ENCODE data around the gene OPN4.

OPN4 gene

GRCh38 chr10:86655596-86655995 is 1.2 kb downstream of the OPN4 start:
- H3K4me1 ChIP-seq (ENCODE audit: low read length): no peaks in the 10 kb centered on the region
- no peaks in the 10 kb centered on the region for H3K9me3 ChIP-seq (replicated peaks; ENCODE audit: insufficient read depth, low read length)
- no peaks in the 10 kb centered on the region for H3K36me3 ChIP-seq (replicated peaks; ENCODE audit: insufficient read depth, low read length)
- no peak overlapping the region for H3K27ac ChIP-seq (ENCODE audit: low read length)
- no peak overlapping the region for H3K9ac ChIP-seq (ENCODE audit: low read length)
- no peaks in the 10 kb centered on the region for H3K9me2 ChIP-seq (replicated peaks; ENCODE audit: insufficient read depth, low read length)
- peaks cover 36% of the 10 kb centered on the region for H3K27me3 ChIP-seq (replicated peaks; ENCODE audit: insufficient read depth, low read length)
- no peak overlapping the region for H3K4me3 ChIP-seq (ENCODE audit: low read length)
- no peaks in the 10 kb centered on the region for H3F3A ChIP-seq (ENCODE audit: insufficient read depth, low read length)
- no peak for TF ChIP-seq EZH2phosphoT487 (IDR thresholded peaks at IDR 0.05; ENCODE audit: low read length)
- TF ChIP-seq CTCF (IDR thresholded peaks at IDR 0.05; ENCODE audit: low read length): no peak
- TF ChIP-seq EZH2 (optimal IDR thresholded peaks at IDR 0.05; ENCODE audit: low read depth, low read length): no peak
- no peak for DNase-seq
- no peak overlapping the region for H3K4me2 ChIP-seq (ENCODE audit: low read depth, low read length)
- no peaks in the 10 kb centered on the region for H4K20me1 ChIP-seq (ENCODE audit: insufficient read depth, low read length)
- H2AFZ ChIP-seq (ENCODE audit: low read length): no peak overlapping the region
- H3K79me2 ChIP-seq (ENCODE audit: low read length): no peaks in the 10 kb centered on the region

- no peaks in the 10 kb centered on the region for H3K36me3 ChIP-seq (replicated peaks; ENCODE audit: insufficient read depth, low read length)
Observed at GRCh38 chr10:86657011-86657395, 2.7 kb downstream of the OPN4 start.

GRCh38 chr10:86657396-86658011 is 3.2 kb downstream of the OPN4 start:
- Histone ChIP-seq H3K27me3 (replicated peaks; ENCODE audit: insufficient read depth, low read length) (peaks cover 32% of the 10 kb centered on the region), H3K9me2 (replicated peaks; ENCODE audit: insufficient read depth, low read length) (no peaks in the 10 kb centered on the region), H3K4me1 (ENCODE audit: low read length) (no peaks in the 10 kb centered on the region), H4K20me1 (ENCODE audit: insufficient read depth, low read length) (no peaks in the 10 kb centered on the region), H3K9me3 (replicated peaks; ENCODE audit: insufficient read depth, low read length) (no peaks in the 10 kb centered on the region), H3K27ac (ENCODE audit: low read length) (no peak overlapping the region), H3K36me3 (replicated peaks; ENCODE audit: insufficient read depth, low read length) (no peaks in the 10 kb centered on the region), H3K4me2 (ENCODE audit: low read depth, low read length) (no peak overlapping the region), H3K4me3 (ENCODE audit: low read length) (no peak overlapping the region), H3F3A (ENCODE audit: insufficient read depth, low read length) (no peaks in the 10 kb centered on the region), H3K79me2 (ENCODE audit: low read length) (no peaks in the 10 kb centered on the region), H3K9ac (ENCODE audit: low read length) (no peak overlapping the region), H2AFZ (ENCODE audit: low read length) (no peak overlapping the region)
- TF ChIP-seq EZH2phosphoT487 (IDR thresholded peaks at IDR 0.05; ENCODE audit: low read length) (no peak), EZH2 (optimal IDR thresholded peaks at IDR 0.05; ENCODE audit: low read depth, low read length) (no peak), CTCF (IDR thresholded peaks at IDR 0.05; ENCODE audit: low read length) (no peak)
- no peak for DNase-seq

More at GRCh38 chr10:86657011-86657395, 2.7 kb downstream of the OPN4 start:
- Histone ChIP-seq H3K9me3 (replicated peaks; ENCODE audit: insufficient read depth, low read length) (no peaks in the 10 kb centered on the region), H3K9ac (ENCODE audit: low read length) (no peak overlapping the region), H3K27ac (ENCODE audit: low read length) (no peak overlapping the region), H3K9me2 (replicated peaks; ENCODE audit: insufficient read depth, low read length) (no peaks in the 10 kb centered on the region), H2AFZ (ENCODE audit: low read length) (no peak overlapping the region), H3K4me1 (ENCODE audit: low read length) (no peaks in the 10 kb centered on the region), H3K4me2 (ENCODE audit: low read depth, low read length) (no peak overlapping the region), H3K79me2 (ENCODE audit: low read length) (no peaks in the 10 kb centered on the region), H3F3A (ENCODE audit: insufficient read depth, low read length) (no peaks in the 10 kb centered on the region), H3K27me3 (replicated peaks; ENCODE audit: insufficient read depth, low read length) (peaks cover 32% of the 10 kb centered on the region), H3K4me3 (ENCODE audit: low read length) (no peak overlapping the region), H4K20me1 (ENCODE audit: insufficient read depth, low read length) (no peaks in the 10 kb centered on the region)
- TF ChIP-seq CTCF (IDR thresholded peaks at IDR 0.05; ENCODE audit: low read length): no peak
- no peak for TF ChIP-seq EZH2phosphoT487 (IDR thresholded peaks at IDR 0.05; ENCODE audit: low read length)
- no peak for TF ChIP-seq EZH2 (optimal IDR thresholded peaks at IDR 0.05; ENCODE audit: low read depth, low read length)
- no peak for DNase-seq

Measured in MM.1S (cell line).